Right lobe of liver (tissue), 4 donors: ENCODE results near the gene COMMD9.

ENCODE experiments used
- POLR2A ChIP-seq: fragments of 450-650 bp; IDR thresholded peaks from one replicate; pipeline ENCODE4 v1.6.1; 2017; ENCODE audit warnings: antibody characterized with exemption, mild to moderate bottlenecking
- TF ChIP-seq, protein P1 (sequence below), 4 donors: fragments of 200-600 bp in 3 of 4; fragments of 450-650 bp in 1 of 4; IDR thresholded peaks; one replicate each; pipeline versions ENCODE4 v1.5.1 to v1.8.0; 2016 to 2022; ENCODE audit warnings: antibody characterized with exemption in 4 of 4, mild to moderate bottlenecking in 2 of 4
- donor health status: DM: no; HTN: no; CAD: no.
- donor health status: DM: no; HTN: no; CAD: no.
- donor health status: DM: no; HTN: yes; CAD: no.

DNA sequence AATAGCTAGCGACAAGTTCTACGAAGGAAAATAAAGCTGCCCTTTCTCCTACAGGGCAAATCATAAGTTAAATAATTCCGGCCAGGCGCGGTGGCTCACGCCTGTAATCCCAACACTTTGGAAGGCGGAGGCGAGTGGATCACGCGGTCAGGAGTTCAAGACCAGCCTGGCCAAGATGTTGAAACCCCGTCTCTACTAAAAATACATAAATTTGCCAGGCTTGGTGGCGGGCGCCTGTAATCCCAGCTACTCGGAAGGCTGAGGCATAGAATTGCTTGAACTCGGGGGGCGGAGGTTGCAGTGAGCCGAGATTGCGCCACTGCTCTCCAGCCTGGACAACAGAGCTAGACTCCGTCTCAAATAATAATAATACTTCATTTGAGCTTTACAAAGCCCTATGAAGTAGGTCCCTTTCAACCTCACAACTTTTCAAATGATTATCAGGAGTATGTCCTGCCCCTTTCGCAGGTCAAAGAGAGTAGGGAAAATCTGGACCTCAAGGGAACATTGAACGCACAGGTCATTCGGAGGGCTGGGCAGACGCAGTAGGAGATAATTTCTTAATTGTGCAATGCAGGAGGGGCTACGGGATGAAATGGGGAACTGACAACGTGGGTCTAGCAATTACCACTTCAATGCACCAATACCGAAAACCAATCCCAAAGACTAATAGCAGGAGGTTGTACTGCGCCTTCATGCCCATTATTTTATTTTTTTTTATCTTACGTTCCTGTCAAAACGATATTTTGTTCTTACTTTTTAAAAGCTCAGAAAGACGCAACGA is 590 bp downstream of the COMMD9 start:
- TF ChIP-seq, protein P1, sequence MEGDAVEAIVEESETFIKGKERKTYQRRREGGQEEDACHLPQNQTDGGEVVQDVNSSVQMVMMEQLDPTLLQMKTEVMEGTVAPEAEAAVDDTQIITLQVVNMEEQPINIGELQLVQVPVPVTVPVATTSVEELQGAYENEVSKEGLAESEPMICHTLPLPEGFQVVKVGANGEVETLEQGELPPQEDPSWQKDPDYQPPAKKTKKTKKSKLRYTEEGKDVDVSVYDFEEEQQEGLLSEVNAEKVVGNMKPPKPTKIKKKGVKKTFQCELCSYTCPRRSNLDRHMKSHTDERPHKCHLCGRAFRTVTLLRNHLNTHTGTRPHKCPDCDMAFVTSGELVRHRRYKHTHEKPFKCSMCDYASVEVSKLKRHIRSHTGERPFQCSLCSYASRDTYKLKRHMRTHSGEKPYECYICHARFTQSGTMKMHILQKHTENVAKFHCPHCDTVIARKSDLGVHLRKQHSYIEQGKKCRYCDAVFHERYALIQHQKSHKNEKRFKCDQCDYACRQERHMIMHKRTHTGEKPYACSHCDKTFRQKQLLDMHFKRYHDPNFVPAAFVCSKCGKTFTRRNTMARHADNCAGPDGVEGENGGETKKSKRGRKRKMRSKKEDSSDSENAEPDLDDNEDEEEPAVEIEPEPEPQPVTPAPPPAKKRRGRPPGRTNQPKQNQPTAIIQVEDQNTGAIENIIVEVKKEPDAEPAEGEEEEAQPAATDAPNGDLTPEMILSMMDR (IDR thresholded peaks at IDR 0.05): no peak
- TF ChIP-seq POLR2A: no peak
